Measurements from ENCODE around the gene IL25. TPM values are rescaled to one million over a fixed set of nuclear protein-coding genes. Genes with fewer than 3 reads are reported as not detected.
"Not testable (repeated sequence)": the region's sequence is repeated elsewhere in the genome, so short reads cannot be mapped to it uniquely, and the experiment has no call there.

The IL25 gene
- total RNA-seq, 2 donors from 2014 or later: not detected

DNA sequence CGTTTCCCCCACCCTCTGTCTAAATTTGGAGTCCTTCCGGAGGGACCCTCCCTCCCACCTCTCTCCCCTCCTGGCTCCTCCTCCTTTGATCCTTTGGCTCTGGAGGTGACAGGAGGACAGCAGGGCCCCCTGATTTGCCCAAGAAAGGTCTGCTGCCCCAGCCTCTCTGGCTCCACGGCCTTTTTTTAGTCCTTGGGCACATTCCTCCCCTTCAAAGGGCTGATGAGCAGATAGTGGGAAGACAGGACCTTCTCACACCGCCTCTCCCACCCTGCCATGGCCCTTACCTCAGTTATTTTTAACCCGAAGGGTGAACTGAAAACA is 35.7 kb downstream of the IL25 start:
- Mint-ChIP-seq H3K9me3 (no peaks in the 10 kb centered on the region), H3K4me3 (no peak overlapping the region), H3K27ac (no peak overlapping the region), H3K36me3 (no peaks in the 10 kb centered on the region), H3K4me1 (ENCODE audit: low read depth in 2 of 2) (no peaks in the 10 kb centered on the region), H3K27me3 (peaks cover 15 to 17% of the 10 kb centered on the region in 2 donors)
- no peak for DNase-seq (ENCODE audit: low spot score)
- ATAC-seq: no peak

DNA sequence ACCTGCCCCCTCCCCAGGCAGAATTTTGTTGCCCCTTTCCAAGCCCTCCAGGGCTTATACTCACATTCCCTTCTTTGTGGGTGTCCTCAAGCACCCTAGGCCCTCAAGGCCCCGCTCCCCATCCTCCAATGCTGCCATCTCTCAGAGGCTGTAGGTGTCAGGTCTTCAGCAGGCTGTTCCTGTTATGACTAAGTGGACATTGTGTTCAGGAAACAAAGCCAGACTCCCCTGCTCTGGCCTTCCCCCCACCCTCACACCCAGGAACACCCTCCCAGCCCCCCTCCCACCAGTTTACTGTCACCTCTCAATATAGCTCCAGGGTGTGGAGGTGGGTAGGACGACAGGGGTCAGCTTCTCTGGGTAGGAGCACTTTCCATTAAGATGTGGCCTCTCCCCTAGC is 36.9 kb downstream of the IL25 start:
- ATAC-seq (no peak), DNase-seq (ENCODE audit: low spot score) (no peak)
- H3K36me3 Mint-ChIP-seq: no peaks in the 10 kb centered on the region
- H3K27me3 Mint-ChIP-seq: peaks cover 11 to 17% of the 10 kb centered on the region in 2 donors
- H3K4me1 Mint-ChIP-seq (ENCODE audit: low read depth in 2 of 2): no peaks in the 10 kb centered on the region
- H3K9me3 Mint-ChIP-seq: no peaks in the 10 kb centered on the region
- H3K27ac Mint-ChIP-seq: no peak overlapping the region
- no peak overlapping the region for H3K4me3 Mint-ChIP-seq

DNA sequence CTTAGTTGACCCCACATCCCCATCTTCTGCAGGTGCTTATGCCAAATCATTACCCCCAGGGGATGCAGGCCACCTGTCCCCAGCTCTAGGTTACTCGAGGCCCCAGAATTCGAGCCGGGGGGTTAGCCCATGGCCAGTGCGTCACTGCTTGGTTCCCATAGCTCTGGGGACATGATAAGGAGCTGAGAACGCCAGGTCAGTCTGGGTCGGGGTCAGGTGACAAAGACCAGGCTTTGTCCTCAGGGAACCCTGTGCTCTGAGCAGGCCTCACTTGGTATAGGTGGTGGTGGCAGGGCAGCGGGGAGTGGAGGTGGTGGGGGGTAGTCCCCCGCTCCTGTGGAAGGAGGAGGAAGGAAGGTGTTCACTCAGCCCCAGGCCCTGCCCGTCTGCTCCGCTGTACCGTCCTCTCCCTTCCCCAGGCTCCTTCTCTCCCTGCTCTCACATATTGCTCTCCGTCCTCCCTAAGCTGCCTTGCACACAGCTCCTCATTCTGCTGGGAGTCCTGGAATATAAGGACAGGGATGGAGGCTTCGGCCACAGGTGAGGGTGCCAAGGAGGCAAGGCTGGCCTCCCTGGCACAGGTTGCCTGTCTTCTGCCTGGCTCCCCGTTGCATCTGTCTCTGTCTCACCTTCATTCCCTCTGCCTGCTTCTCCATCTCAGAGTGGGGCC is 37.5 kb downstream of the IL25 start:
- Mint-ChIP-seq H3K27ac (no peak overlapping the region), H3K9me3 (no peaks in the 10 kb centered on the region), H3K4me1 (ENCODE audit: low read depth in 2 of 2) (no peaks in the 10 kb centered on the region), H3K4me3 (no peak overlapping the region), H3K27me3 (peaks cover 9 to 17% of the 10 kb centered on the region in 2 donors), H3K36me3 (no peaks in the 10 kb centered on the region)
- no peak for DNase-seq (ENCODE audit: low spot score)
- no peak for ATAC-seq

DNA sequence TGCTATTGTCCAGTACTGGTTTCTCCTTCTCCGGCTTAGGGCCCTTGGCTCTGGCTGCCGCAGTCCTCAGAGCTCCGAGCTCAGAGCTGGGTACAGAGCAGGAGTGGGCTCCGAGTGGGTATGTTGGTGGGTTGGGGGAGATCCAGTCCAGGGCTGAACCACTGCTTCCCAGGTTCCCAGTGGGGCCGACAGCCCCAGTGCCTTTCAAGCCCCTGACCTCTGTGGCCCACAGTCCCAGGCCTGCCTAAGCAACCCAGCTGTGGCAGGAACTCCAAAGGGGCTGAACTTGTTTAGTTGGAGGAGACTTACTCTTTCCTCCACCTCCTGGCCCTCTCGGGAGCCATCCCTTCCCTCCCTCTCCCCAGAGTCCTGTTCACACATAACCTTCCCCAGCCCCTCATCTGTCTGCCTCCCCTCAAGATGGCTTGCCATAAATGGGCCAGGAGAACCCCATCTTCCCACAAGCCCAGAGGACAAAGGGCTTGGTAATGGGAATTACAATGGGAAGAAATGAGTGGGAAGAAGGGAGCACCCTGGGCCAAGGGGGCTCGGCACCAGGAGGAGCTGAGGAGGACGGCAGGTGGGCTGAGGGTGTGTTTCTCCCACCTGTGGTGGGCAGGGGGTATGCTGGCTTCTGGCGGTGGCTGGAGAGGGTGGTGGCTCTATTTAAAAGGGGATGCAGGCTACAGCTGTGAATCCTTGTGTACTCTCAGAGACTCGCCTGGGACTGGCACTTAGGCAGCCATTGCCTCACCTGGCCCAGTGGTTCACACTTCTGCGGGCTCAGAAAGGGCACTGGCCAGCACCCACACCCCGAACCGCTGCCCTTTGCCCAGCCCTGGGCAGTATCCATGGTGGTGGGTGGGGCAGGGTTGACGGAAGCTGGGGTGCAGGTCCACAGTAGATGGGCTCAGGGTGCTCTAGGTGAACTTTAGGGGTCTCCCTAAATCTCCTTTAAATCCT is 39.2 kb downstream of the IL25 start:
- no peak for DNase-seq (ENCODE audit: low spot score)
- no peak for ATAC-seq
- Mint-ChIP-seq H3K27me3 (peaks cover 9 to 17% of the 10 kb centered on the region in 2 donors), H3K36me3 (no peaks in the 10 kb centered on the region), H3K4me3 (no peak overlapping the region), H3K4me1 (ENCODE audit: low read depth in 2 of 2) (no peaks in the 10 kb centered on the region), H3K27ac (no peak overlapping the region), H3K9me3 (no peaks in the 10 kb centered on the region)

DNA sequence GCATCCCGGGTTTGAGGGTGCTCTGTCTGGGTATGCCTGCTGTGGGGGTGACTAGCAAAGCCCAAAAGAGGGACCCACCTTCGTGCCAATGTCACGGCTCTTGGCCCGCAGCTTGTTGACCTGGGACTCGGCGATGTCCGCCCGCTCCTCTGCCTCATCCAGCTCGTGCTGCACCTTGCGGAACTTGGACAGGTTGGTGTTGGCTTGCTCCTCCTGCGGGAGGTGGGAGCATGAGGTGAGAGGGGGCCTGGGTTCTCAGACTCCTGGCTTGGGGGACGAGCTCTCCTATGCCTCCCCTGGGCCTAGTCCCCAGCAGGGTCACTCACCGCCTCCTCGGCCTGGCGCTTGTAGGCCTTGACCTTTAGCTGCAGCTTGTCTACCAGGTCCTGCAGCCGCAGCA is 41.1 kb downstream of the IL25 start:
- Mint-ChIP-seq H3K4me3 (no peak overlapping the region), H3K4me1 (ENCODE audit: low read depth in 2 of 2) (no peaks in the 10 kb centered on the region), H3K36me3 (no peaks in the 10 kb centered on the region), H3K9me3 (no peaks in the 10 kb centered on the region), H3K27ac (no peak overlapping the region), H3K27me3 (peaks cover 7 to 10% of the 10 kb centered on the region in 2 donors)
- ATAC-seq (no peak), DNase-seq (ENCODE audit: low spot score) (no peak)

DNA sequence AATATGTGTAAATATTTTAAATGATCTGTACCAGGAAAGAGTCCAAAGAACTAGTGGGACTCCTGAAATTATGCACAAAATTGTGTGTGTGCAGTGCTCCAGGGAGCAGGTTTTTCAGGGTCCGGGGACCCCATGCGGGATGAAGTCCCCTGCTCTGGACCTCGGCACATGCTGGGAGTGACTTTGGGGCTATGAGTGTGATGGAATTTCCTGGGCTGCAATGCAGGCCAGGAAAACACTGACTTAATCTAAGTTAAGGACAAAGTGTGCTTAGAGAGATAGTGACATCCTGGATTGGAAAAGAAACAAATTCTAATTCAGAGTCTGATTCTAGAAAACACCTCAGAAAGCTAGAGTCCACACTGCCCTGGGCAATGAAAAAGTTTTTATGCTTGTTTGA is 41.6 kb downstream of the IL25 start:
- no peak overlapping the region for H3K4me3 Mint-ChIP-seq
- H3K36me3 Mint-ChIP-seq: no peaks in the 10 kb centered on the region
- H3K4me1 Mint-ChIP-seq (ENCODE audit: low read depth in 2 of 2): no peaks in the 10 kb centered on the region
- no peak for ATAC-seq
- H3K9me3 Mint-ChIP-seq: no peaks in the 10 kb centered on the region
- H3K27ac Mint-ChIP-seq: no peak overlapping the region
- H3K27me3 Mint-ChIP-seq: peaks cover 3 to 10% of the 10 kb centered on the region in 2 donors
- DNase-seq (ENCODE audit: low spot score): no peak

DNA sequence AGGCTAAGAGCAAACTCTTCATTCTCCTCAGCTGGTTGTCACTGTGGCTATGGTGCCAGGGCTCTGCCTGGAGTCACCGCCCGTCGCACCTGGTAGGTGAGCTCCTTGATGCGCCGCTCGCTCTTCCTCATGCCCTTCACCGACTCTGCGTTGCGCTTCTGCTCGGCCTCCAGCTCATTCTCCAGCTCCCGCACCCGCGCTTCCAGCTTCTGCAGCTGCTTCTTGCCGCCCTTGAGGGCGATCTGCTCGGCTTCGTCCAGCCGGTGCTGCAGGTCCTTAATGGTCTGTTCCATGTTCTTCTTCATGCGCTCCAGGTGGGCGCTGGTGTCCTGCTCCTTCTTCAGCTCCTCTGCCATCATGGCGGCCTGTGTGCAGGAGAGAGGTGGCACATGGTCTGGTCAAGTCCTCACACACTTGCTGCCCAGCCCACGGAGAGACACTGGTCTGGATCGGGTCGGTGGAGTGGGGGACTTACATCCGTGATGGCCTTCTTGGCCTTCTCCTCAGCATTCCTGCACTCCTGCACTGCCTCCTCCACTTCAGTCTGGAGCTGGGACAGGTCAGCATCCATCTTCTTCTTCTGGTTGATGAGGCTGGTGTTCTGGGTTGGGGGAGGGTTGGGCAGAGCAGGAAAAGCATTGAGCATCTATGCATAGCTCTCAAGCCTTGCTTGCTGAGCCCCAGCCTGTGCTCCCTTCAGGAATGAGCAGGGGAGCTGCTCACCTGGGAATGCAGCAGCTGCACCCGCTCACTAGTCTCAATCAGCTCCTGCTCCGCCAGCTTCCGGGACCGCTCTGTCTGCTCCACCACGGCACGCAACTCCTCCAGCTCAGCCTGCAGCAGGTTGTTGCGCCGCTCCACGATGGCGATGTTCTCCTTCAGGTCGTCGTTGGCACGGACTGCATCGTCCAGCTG is 42.6 kb downstream of the IL25 start:
- Mint-ChIP-seq H3K27ac (no peak overlapping the region), H3K27me3 (peaks cover 3 to 10% of the 10 kb centered on the region in 2 donors), H3K4me3 (no peak overlapping the region), H3K36me3 (no peaks in the 10 kb centered on the region), H3K4me1 (ENCODE audit: low read depth in 2 of 2) (no peaks in the 10 kb centered on the region), H3K9me3 (no peaks in the 10 kb centered on the region)
- ATAC-seq (no peak), DNase-seq (ENCODE audit: low spot score) (no peak)

DNA sequence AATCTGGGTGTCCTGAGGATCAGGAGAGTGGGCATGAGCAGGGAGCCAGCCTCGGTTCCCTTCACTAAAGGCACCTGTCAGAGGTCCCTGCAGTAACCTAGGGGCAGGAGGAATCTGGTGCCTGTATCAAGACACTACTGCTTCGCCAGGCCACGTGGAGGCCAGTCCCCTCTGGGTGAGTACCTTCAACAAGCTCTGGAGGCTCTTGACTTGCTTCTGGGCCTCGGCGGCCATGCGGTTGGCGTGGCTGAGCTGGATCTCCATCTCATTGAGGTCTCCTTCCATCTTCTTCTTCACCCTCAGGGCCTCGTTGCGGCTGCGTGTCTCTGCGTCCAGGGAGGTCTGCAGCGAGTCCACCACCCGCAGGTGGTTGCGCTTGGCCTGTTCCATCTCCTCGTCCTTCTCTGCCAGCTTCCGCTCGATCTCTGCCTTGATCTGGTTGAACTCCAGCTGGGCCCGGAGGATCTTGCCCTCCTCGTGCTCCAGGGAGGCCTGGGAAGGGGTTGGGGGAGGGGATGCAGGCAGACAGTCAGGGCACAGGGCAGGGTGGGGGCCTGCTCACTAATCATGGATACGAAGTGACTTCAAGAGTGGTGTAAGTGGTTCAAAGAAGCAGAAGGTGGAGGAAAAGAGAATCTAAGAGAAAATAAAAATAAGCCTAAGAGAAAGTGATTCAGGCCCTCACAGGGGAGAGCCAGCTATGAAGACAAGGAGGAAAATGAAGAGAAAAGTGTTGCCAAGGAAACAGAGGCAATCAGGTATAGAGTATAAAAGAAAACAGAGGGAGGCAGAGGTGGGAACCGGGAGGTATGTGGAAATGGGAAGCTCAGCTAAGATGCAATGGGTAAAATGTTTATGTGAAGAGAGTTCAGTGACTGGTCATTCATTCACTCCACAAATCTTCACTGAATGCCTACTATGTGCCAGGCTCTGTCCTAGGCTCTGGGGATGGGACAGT is 43.5 kb downstream of the IL25 start:
- no peaks in the 10 kb centered on the region for H3K9me3 Mint-ChIP-seq
- H3K27ac Mint-ChIP-seq: no peak overlapping the region
- no peaks in the 10 kb centered on the region for H3K36me3 Mint-ChIP-seq
- no peak for ATAC-seq
- peaks cover 0 to 4% of the 10 kb centered on the region in 2 donors for H3K4me1 Mint-ChIP-seq (ENCODE audit: low read depth in 2 of 2)
- peaks cover 0 to under 1% of the 10 kb centered on the region in 2 donors for H3K27me3 Mint-ChIP-seq
- no peak for DNase-seq (ENCODE audit: low spot score)
- H3K4me3 Mint-ChIP-seq: no peak overlapping the region

DNA sequence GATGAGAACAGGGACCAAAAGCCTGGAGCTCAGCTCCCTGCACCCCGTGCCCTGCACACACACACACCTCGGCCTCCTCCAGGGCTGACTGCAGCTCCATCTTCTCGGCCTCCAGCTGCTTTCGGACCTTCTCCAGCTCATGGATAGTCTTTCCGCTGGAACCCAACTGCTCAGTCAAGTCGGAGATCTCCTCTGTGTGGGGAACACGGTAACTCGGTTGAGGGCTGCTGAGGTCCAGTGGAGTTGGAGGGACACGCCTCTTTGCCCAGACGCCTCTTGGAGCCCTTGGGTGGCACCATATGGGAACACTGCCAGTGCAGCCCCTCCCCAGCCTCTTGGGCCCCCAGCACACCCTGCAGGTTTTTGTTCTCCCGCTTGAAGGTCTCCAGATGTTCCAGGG is 44.2 kb downstream of the IL25 start:
- H3K36me3 Mint-ChIP-seq: no peaks in the 10 kb centered on the region
- H3K4me1 Mint-ChIP-seq (ENCODE audit: low read depth in 2 of 2): peaks cover 4 to 11% of the 10 kb centered on the region in 2 donors
- no peaks in the 10 kb centered on the region for H3K27me3 Mint-ChIP-seq
- DNase-seq (ENCODE audit: low spot score) (no peak), ATAC-seq (no peak)
- no peaks in the 10 kb centered on the region for H3K9me3 Mint-ChIP-seq
- no peak overlapping the region for H3K4me3 Mint-ChIP-seq
- H3K27ac Mint-ChIP-seq: no peak overlapping the region

DNA sequence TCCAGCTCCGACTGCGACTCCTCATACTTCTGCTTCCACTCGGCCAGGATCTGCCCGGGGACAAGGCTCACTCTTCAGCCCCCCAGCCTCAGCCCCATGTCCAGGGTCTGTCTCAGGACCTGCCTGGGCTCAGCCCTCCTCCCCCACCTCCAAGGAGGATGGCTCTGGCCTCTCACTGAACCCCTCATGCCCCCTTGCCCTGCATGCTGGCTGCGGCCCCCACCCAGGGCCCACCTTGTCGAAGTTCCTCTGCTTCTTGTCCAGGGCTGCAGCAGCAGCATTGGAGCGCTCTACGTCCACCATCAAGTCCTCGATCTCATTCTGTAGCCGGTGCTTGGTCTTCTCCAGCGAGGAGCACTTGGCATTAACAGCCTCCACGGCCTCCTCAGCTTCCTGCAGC is 44.7 kb downstream of the IL25 start:
- not testable (repeated sequence) for DNase-seq (ENCODE audit: low spot score); H3K9me3 Mint-ChIP-seq; H3K36me3 Mint-ChIP-seq; H3K4me3 Mint-ChIP-seq; H3K27ac Mint-ChIP-seq; H3K27me3 Mint-ChIP-seq; ATAC-seq
- H3K4me1 Mint-ChIP-seq (ENCODE audit: low read depth in 2 of 2): peaks cover 4 to 13% of the 10 kb centered on the region in 2 donors

DNA sequence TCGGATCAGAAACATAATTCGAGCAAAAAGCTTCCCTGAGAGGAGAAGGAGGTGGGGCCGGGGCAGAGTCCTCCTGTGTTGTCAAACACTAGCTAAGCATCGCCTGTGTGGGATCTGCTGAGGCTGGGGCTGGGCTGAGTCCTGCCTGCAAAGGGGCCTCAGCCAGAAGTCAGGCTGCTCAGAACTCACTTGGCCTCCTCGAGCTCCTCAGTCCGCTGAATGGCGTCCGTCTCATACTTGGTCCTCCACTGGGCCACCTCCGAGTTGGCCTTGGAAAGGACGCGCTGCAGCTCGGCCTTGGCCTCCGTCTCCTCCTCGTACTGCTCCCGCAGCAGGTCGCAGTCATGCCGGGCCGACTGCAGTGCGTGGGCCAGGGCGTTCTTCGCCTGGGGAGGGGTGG is 45.4 kb downstream of the IL25 start:
- ATAC-seq (no peak), DNase-seq (ENCODE audit: low spot score) (no peak)
- Mint-ChIP-seq H3K4me3 (no peak overlapping the region), H3K27ac (no peak overlapping the region), H3K4me1 (ENCODE audit: low read depth in 2 of 2) (peaks cover 4 to 13% of the 10 kb centered on the region in 2 donors), H3K27me3 (no peaks in the 10 kb centered on the region), H3K9me3 (no peaks in the 10 kb centered on the region), H3K36me3 (no peaks in the 10 kb centered on the region)

DNA sequence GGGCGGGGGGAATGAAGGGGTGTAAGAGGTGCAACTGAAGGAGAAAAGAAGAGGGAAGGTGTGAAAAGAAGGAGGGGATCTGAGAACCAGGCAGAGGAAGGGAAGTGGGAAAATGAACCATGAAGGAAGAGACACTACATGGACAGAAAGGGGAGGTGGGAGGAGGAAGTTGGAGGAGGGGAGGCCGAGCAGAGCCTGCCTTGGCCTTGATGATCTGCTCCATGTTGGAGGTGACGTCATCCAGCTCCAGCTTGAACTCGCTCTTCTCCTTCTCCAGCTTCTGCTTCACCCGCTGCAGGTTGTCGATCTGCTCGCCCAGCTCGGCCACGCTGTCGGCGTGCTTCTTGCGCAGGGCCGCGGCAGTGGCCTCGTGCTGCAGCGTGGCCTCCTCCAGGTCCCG is 47.0 kb downstream of the IL25 start:
- H3K27me3 Mint-ChIP-seq; ATAC-seq; H3K9me3 Mint-ChIP-seq; DNase-seq (ENCODE audit: low spot score); H3K4me3 Mint-ChIP-seq; H3K36me3 Mint-ChIP-seq: not testable (repeated sequence)
- peaks cover 4 to 13% of the 10 kb centered on the region in 2 donors for H3K4me1 Mint-ChIP-seq (ENCODE audit: low read depth in 2 of 2)
- peak overlapping the region in 1 of 2 donors; percentile 69 for H3K27ac Mint-ChIP-seq

DNA sequence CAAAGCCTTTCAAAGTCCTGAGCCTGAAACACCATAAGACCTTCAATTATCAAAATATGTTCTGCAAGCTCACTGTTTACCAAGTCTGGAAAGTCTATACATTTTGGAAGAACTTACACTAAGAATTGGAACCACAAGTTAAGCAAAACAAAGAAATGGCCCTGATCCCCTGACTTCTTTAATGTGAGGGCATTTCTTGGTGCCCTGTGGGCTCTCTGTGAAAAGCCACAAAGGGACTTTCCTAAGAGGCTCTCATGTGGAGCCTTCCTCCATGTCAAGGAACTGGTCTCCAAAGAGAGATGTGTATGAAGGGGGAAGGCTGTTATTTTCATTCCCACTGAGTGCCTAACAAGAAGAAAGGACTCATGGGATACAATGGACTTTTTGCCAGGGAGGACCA is 49.0 kb downstream of the IL25 start:
- Mint-ChIP-seq H3K9me3 (no peaks in the 10 kb centered on the region), H3K27ac (peak overlapping the region; percentile 54 to 68), H3K4me3 (peak overlapping the region; percentile 42), H3K4me1 (ENCODE audit: low read depth in 2 of 2) (peaks cover 4 to 13% of the 10 kb centered on the region in 2 donors), H3K27me3 (peaks cover 0 to 2% of the 10 kb centered on the region in 2 donors), H3K36me3 (no peaks in the 10 kb centered on the region)
- DNase-seq (ENCODE audit: low spot score) (no peak), ATAC-seq (peak; percentile 61 to 72)

Data from natural killer cell treated with Interleukin-12 subunit alpha and Interleukin-12 subunit beta and Interleukin-15 and Interleukin-18, amount 100 ng/mL, for 72 hours (primary cell).